Osteoblast (primary cell): ENCODE results near the gene DLGAP1. TPM values are rescaled to one million over a fixed set of nuclear protein-coding genes. Genes with fewer than 3 reads are reported as not detected.

Experiments used
- DNase-seq: peaks from one replicate; pipeline ENCODE4 v3.0.0; 2011; ENCODE audit warnings: low spot score, mixed read lengths; ENCODE audit not compliant: insufficient read length; ENCODE audit errors: missing footprints
- H2AFZ ChIP-seq: 2 replicates; pipeline ENCODE4 v1.6.0; 2011; ENCODE audit warnings: mild to moderate bottlenecking, low read length
- H3K27ac ChIP-seq: 2 replicates; pipeline ENCODE4 v1.5.1; 2011; ENCODE audit warnings: mild to moderate bottlenecking, low read depth, low read length, moderate library complexity
- H3K27me3 ChIP-seq: 2 replicates; pipeline ENCODE4 v1.6.0; 2012; ENCODE audit warnings: mild to moderate bottlenecking, control low read depth, inconsistent platforms, low read length, moderate library complexity; ENCODE audit not compliant: insufficient read depth
- H3K36me3 ChIP-seq: 2 replicates; pipeline ENCODE4 v1.5.1; 2011; ENCODE audit warnings: mild to moderate bottlenecking, low read length, control low read depth, moderate library complexity; ENCODE audit not compliant: insufficient read depth
- H3K4me1 ChIP-seq: 2 replicates; pipeline ENCODE4 v1.5.1; 2011; ENCODE audit warnings: mild to moderate bottlenecking, low read length, control low read depth, moderate library complexity; ENCODE audit not compliant: insufficient read depth
- H3K4me2 ChIP-seq: 2 replicates; pipeline ENCODE4 v1.6.0; 2011; ENCODE audit warnings: mild to moderate bottlenecking, low read length; ENCODE audit not compliant: insufficient read depth
- H3K4me3 ChIP-seq: fragments of 200-600 bp; sonication (generic); 3 replicates; pipeline ENCODE4 v1.5.1; 2012; ENCODE audit warnings: mild to moderate bottlenecking, low read length, inconsistent platforms; ENCODE audit not compliant: insufficient read depth
- H3K79me2 ChIP-seq: 2 replicates; pipeline ENCODE4 v1.6.0; 2012; ENCODE audit warnings: mild to moderate bottlenecking, low read length, control low read depth, inconsistent platforms; ENCODE audit not compliant: insufficient read depth
- H3K9me3 ChIP-seq: 2 replicates; pipeline ENCODE4 v1.5.1; 2011; ENCODE audit warnings: low read depth, low read length, control low read depth
- H4K20me1 ChIP-seq: 2 replicates; pipeline ENCODE4 v1.6.0; 2012; ENCODE audit warnings: mild to moderate bottlenecking, low read length, control low read depth; ENCODE audit not compliant: insufficient read depth
- CTCF ChIP-seq: IDR thresholded peaks from 2 replicates; pipeline ENCODE4 v1.5.1; 2011; ENCODE audit warnings: mild to moderate bottlenecking, low read depth, low read length, moderate library complexity; ENCODE audit errors: extremely low read depth
- total RNA-seq: library from RNA; depleted of rRNA; stranded (reverse); fragments of >200 nt; gene quantifications from 2 replicates; pipeline ENCODE4 v1.2.3, GENCODE V29; 2012

DLGAP1 gene
- total RNA-seq, 1 donor: not detected

- H2AFZ ChIP-seq: no peak overlapping the region
- H3K4me2 ChIP-seq: no peak overlapping the region
- no peak overlapping the region for H3K27ac ChIP-seq
- no peaks in the 10 kb centered on the region for H3K36me3 ChIP-seq
- no peak overlapping the region for H3K4me3 ChIP-seq
- H3K4me1 ChIP-seq: no peaks in the 10 kb centered on the region
- H3K79me2 ChIP-seq: no peaks in the 10 kb centered on the region
- no peak for TF ChIP-seq CTCF
- H4K20me1 ChIP-seq: no peaks in the 10 kb centered on the region
- H3K27me3 ChIP-seq: no peaks in the 10 kb centered on the region
- H3K9me3 ChIP-seq: no peaks in the 10 kb centered on the region
- no peak for DNase-seq
Observed at GRCh38 chr18:4063545-4063944, 391.6 kb downstream of the DLGAP1 start.

DNA sequence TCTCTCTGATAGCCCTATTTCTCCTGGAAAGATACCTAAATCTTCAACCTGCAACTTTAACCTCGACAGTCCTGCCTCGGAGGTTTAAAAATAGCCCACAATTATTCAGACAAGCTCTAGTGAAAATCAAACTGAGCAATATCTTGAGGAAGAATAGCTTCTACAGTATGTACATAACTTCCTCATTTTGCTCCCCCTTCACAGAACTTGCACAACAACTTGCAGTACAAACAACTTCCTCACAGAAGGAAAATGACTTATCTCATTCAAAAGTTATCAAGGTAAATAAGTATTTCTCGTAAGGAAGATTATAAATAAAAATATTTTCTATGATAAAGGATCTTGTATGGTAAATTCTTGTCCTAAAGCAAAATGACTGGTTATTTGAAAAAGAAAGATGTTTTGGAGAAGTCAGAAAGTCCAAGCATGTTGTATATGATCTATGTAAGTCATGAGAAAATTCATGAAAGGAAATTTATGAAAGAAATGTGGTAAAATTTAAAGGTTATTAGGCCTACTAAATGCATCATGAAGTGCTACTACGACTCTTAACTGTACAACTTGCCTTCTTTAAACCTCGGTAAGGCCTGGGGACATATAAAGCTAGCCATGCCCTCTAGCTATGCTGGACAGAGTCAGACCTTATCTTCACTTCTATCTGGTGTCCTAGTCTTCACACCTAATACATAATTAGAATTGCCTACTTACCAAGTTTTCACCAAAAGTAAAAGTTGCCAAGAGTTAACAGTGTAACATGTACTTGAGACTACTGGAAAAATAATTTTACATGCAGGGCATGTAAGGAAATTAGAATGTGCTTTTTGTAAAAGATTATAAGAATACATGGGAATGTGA, 394.5 kb downstream of the DLGAP1 start:
- no peak overlapping the region for H3K27ac ChIP-seq
- no peaks in the 10 kb centered on the region for H3K36me3 ChIP-seq
- DNase-seq: no peak
- no peaks in the 10 kb centered on the region for H3K27me3 ChIP-seq
- no peak for TF ChIP-seq CTCF
- no peak overlapping the region for H2AFZ ChIP-seq
- no peaks in the 10 kb centered on the region for H3K4me1 ChIP-seq
- no peak overlapping the region for H3K4me2 ChIP-seq
- no peak overlapping the region for H3K4me3 ChIP-seq
- no peaks in the 10 kb centered on the region for H3K9me3 ChIP-seq
- H3K79me2 ChIP-seq: no peaks in the 10 kb centered on the region
- H4K20me1 ChIP-seq: no peaks in the 10 kb centered on the region

DNA sequence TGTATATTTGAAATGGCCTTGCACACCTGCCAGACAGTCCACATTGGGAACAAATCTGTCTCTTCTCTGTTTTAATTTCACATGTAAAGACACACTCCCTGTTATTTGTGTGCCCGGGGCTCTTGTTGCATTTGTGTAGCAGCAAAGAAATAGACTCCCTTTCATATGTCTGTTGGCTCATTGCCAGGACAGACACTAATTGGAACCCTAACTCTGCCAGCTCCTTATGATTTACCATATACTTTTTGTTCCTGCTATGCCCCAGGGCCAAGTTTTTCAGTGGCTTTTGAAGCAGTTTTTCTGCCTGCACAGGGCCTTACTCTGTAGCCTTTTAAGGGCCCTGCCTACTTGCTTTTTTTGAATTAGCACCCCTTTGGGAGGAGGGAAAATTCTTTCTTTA, 396.9 kb downstream of the DLGAP1 start:
- Histone ChIP-seq H3K4me3 (no peak overlapping the region), H3K36me3 (no peaks in the 10 kb centered on the region), H2AFZ (no peak overlapping the region), H3K4me2 (no peak overlapping the region), H3K27me3 (no peaks in the 10 kb centered on the region), H3K4me1 (no peaks in the 10 kb centered on the region), H3K9me3 (peaks cover 2% of the 10 kb centered on the region), H3K27ac (no peak overlapping the region), H4K20me1 (no peaks in the 10 kb centered on the region), H3K79me2 (no peaks in the 10 kb centered on the region)
- DNase-seq: no peak
- TF ChIP-seq CTCF: no peak

DNA sequence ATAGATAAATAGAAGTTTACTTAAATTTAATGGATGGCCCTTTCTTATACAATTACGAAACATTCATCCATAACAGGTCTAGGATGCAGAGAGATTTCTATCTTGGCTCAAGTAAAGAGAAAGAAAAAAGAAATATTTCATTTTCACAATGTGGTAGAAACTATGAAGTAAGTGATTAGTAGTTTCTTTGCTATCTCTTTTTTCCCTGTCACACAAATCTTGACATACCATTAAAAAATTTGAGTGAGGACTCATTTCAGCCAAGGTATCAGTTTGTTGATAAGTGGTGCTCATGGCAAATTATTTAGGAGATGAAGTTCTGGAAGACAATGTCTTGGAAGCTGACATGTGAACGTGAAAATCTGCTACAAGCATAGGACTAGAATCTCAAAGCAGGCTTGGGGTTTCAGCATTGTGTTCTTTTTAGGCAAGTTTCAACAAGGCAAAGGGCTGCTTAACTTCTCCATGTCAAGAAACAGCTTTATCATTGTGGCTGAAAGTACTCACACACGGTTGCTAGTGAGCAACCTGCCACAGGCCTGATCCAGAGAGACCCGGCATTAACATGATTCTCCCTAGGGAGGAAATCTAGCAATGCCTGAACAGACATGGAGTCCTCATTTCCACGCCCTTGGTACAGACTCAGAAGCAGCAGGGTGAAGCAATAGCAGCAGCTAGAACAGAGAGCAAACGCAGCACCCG, 414.6 kb downstream of the DLGAP1 start:
- no peak overlapping the region for H2AFZ ChIP-seq
- H3K36me3 ChIP-seq: no peaks in the 10 kb centered on the region
- no peaks in the 10 kb centered on the region for H3K4me1 ChIP-seq
- no peaks in the 10 kb centered on the region for H3K9me3 ChIP-seq
- H3K4me2 ChIP-seq: no peak overlapping the region
- H3K4me3 ChIP-seq: no peak overlapping the region
- H4K20me1 ChIP-seq: no peaks in the 10 kb centered on the region
- H3K27ac ChIP-seq: no peak overlapping the region
- DNase-seq: no peak
- no peaks in the 10 kb centered on the region for H3K79me2 ChIP-seq
- no peak for TF ChIP-seq CTCF
- H3K27me3 ChIP-seq: no peaks in the 10 kb centered on the region
